ENCODE measurements around the gene SCARB1. TPM values are rescaled to one million over a fixed set of nuclear protein-coding genes. Genes with fewer than 3 reads are reported as not detected.

Gene SCARB1
- total RNA-seq, 1 experiment from 2014 or later, result 27.3 TPM

DNA sequence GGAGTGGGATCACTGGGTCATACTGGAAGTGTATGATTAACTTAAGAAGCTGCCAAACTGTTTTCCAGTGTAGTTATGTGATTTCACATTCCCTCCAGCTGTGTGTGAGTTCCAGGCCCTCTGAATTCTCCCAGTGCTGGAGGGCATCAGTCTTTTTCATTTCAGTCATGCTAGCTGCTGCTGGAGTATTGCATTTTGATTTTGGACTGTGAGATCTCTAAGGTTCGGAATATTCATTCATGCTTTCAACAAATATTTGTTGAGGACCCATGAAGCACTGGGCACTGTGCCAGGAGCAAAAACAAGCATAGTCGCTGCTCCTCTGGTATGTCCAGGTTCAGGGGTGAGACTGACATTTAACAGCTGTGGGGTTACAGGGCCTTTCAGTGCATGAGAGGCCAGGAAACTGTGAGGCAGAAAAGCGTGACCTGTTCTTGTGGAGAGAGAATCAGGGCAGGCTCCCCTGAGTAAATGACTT is 133.2 kb downstream of the SCARB1 start:
- DNase-seq (ENCODE audit: low spot score), result no peak

GRCh38 chr12:124727922-124728321 is 135.7 kb downstream of the SCARB1 start:
- no peak for DNase-seq (ENCODE audit: low spot score)

DNA sequence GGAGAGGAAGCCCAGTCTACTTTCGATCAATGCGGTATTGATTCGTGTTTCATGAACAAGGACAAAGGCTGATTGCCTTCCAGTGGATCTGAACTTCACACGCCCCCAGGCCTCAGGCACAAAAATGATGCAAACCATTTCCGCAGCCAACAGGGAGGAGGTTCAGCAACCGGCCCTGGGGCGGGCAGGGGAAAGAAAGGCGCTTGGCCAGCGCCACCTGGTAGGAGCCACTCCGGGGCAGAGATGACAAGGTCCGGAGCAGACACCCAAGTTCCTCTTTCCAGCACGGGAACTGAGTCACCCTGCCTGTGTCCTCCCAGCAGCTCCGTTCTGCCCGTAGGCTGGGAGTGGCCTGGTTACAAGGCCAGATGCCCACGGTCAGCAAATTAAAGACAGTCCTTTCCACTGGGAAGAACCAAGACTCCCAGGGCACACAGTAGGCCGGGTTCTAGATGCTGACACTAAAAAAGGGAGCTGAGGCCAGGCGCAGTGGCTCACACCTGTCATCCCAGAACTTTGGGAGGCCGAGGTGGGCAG is 136.3 kb downstream of the SCARB1 start:
- DNase-seq (ENCODE audit: low spot score), result peak; percentile 83

Other genes starting within 250 kb of the SCARB1 start
- 1,288 and 1,521 TPM in 2 replicates for gene UBC, start 50.8 kb upstream of the SCARB1 start, total RNA-seq (2014; rRNA removed; shearing (Covaris generic))
- 22.7 and 25.8 TPM in 2 replicates for gene DHX37, start 125.3 kb upstream of the SCARB1 start, total RNA-seq (2014; rRNA removed; shearing (Covaris generic))
- gene BRI3BP, start 129.8 kb upstream of the SCARB1 start, total RNA-seq (2014; rRNA removed; shearing (Covaris generic)), result 14.4 and 18.6 TPM in 2 replicates
- 26.6 and 32.1 TPM in 2 replicates for gene AACS, start 201.6 kb upstream of the SCARB1 start, total RNA-seq (2014; rRNA removed; shearing (Covaris generic))